HG03175 (cell line): Measurements from ENCODE around the gene TRAF3IP1.

Source experiments
- ATAC-seq: cut with Tn5 transposase; IDR thresholded peaks from one replicate; pipeline ENCODE4 v1.9.1; 2021; ENCODE audit warnings: mild to moderate bottlenecking, moderate library complexity; ENCODE audit not compliant: unreplicated experiment

Gene TRAF3IP1

GRCh38 chr2:238287737-238288649, 32.3 kb upstream of the TRAF3IP1 start, which contains the start of gene PER2:
Gene PER2, minus strand, starts transcription at chr2:238288610. Its CDS starts 10,674 bp downstream, at chr2:238277936.
- peak; percentile 24 for ATAC-seq

- peak; percentile 88 for ATAC-seq
These were observed 31.4 kb upstream of the TRAF3IP1 start for GRCh38 chr2:238288650-238289573.

DNA sequence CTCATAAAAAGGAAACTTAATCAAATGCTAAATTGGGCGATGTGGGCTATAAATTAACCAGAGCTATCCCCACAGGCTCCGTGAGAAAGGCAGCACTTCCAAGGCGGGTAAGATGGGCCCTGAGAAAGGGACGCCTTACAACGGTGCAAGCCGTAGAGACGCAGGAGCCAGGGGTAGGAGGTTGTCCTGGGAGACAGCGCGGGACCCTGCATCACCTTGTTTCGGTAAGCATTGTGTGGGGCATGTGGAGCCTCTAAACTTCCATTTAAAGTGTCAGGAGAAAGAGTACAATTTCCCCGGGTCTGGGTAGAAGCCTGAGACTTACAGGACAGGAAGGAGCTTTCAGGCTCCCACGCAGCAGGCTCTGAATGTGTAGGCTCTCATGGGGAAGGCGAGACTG, 30.7 kb upstream of the TRAF3IP1 start:
- ATAC-seq: no peak

DNA sequence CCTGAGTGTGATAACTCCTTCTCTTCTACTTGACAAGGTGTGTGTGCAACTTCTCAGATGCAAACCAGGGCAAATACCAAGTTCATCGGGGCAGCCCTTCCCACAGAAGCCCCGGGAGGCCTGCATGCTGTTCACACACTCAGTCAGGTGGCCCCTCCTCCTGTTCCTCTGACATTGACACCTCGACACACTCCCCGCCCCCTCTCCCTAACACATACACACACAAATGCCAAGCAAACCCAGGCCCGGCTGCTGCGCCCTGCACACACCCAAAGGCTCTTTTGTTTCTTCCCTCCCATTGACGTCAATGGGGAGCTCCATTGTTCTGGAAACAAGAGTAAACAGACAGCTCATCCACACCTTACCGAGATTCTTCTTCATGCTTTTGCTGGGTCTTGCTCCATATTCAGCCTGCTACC, 30.2 kb upstream of the TRAF3IP1 start:
- ATAC-seq: no peak

- ATAC-seq: no peak
These were observed 29.4 kb upstream of the TRAF3IP1 start for GRCh38 chr2:238290715-238291549.

GRCh38 chr2:238291550-238292281, 28.6 kb upstream of the TRAF3IP1 start:
- no peak for ATAC-seq

GRCh38 chr2:238294046-238294392, 26.3 kb upstream of the TRAF3IP1 start:
- ATAC-seq: no peak

DNA sequence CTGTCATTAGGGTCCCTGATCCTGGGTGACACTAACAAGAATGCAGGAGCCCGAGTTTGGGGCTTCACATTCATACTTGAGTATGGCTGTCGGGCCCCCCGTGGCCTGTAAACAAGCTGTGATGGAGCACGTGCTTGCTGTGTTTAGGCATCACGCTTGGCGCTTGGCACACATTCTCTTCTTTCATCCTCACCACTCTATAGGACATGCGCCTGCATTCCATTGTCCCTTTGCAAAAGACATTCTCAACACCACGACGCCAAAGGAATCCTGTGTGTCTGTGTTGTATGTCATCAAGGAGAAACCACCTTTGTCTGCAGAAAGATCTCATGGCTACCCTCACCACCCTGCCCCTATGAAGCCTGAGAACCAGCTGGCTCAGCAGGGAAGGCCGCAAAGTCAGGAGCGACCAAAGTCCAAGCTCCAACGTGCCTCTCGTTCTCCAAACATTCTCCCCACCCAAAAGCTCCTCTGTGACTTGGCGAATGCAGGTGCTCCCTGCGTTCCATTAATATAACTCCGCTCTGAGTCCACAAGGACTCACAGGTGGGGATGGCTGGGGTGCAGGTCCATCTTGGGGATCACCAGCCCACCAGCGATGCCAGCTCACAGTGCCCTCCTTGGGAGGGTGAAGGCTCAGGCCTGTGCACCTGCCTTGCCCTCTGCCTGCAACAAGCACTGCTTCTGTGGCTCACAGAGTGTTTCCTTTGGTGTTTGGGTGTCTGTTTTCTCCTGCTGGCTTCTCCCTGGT, 25.8 kb upstream of the TRAF3IP1 start:
- ATAC-seq: no peak

- no peak for ATAC-seq
These were observed 24.9 kb upstream of the TRAF3IP1 start for GRCh38 chr2:238295144-238296112.

GRCh38 chr2:238296638-238297457, 23.5 kb upstream of the TRAF3IP1 start:
- no peak for ATAC-seq

DNA sequence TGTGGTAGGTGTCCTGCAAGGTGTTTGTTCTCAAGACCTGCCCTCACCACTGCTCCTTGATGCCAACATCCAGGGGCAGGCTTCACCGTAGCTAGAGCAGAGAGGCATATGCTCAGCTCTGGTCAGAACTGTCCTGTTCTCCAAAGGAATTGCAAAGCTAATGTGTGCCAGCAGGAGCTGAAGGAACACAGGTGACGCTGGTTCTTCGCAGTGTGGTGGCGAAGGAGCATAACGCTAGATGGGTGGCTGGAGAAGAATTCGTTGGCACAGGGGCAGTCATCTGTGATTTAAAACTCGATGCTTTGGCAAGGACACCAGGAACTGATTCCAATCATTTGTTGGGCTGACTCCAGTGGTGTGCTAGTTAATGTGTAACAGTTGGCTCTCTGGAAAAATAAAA, 20.5 kb upstream of the TRAF3IP1 start:
- ATAC-seq: no peak

GRCh38 chr2:238302087-238302486, 18.2 kb upstream of the TRAF3IP1 start:
- no peak for ATAC-seq

DNA sequence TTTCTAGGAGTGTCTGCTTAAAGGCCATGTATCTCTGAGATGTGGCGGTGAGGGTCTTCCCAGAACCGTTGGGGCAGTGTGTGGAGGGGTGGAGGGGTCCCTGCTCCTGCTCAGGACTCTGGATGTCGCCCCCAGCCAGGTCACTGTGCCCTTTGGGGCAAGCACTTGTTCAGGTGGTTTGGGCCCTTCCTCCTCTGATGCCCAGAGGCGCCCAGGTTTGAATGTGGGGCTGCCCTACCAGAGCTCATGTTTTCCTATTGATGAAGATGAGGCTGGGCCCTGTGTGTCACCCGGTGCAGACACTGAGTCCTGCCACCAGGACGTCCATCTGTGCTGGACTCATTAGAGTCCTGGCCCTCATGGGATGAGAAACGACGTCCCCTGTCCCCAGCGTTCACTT, 17.6 kb upstream of the TRAF3IP1 start:
- ATAC-seq: no peak

DNA sequence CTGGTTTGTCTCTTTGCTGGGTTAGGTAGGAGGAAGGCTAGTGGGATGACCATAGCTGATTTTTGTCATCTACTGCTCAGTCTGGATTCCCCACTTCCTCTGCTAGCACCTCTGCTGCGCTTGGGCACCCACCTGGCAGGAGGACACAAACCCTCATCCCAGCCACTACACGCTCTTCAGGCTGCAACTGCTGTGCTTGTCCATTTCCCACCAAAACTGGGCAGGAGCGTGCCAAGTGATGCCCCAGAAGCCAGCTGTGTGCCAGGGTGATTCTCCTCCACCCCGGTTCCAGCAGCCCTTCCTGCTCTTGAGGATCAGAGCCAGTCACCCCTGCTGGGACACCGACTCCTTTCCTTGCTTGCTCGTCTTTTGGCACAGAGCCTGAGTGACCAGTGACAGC, 16.2 kb upstream of the TRAF3IP1 start:
- ATAC-seq: no peak

DNA sequence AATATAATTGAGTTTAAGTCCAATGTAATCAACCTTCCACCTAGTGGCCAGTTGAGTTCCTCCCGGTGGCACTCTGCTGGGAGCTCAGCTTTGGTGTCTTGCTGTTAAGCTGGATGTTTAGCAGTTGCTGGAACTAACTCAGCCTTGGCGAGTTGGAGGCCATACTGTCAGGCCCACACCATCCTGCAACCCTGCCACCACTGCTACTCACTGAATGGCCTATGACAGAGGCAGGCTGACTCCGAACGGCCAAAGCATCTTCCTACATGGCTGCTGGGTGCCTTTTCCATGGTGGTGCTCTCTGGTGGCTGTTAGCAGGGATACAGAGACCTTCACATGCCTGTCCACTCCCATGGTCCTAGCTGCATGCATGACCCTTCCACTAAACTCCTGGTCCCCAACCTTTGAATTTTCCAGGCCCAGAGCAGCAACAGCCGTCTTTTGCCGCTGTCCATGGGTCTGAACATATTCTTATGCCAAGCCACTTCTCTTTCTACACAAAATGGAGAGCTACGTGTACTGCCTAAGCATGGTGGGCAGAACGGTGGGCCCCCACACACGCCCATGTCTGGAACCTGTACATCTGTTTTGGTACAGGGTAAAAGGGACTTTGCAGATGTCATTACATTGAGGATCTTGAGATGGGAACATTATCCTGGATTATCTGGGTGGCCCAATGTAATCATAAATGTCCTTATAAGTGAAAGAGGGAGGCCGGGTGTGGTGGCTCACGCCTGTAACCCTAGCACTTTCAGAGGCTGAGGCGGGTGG, 15.0 kb upstream of the TRAF3IP1 start:
- ATAC-seq: no peak

DNA sequence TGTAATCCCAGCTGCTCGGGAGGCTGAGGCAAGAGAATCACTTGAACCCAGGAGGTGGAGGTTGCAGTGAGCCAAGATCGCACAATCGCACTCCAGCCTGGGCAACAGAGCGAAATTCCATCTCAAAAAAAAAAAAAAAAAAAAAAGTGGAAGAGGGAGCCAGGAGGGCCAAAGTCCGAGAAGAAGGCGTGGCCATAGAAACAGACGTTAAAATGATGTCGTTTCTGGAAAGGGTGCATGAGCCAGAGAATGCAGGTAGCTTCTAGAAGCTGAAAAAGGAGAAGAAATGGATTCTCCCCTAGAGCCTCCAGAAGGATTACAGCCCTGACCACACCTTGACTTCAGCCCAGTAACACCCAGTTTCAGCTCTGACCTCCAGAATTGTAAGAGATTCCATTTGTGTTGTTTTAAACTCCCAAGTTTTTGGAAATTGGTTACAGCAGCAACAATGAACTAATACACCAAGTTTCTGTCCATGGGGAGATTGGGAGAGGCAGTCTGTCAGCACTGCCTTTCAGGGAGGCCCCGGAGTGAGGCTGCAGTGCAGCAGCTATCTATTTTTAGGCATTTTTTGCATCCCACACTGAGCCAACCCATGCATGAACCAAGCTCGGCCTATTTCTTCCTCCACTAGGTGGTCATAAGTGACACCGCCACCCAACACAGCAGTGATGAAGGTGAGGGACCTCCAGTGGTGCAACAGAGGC, 14.2 kb upstream of the TRAF3IP1 start:
- ATAC-seq: no peak
